GM21526 (cell line): Measurements from ENCODE around the gene CFAP20DC.

Experiments
- ATAC-seq: cut with Tn5 transposase; IDR thresholded peaks from one replicate; pipeline ENCODE4 v1.9.1; 2021; ENCODE audit warnings: moderate library complexity; ENCODE audit not compliant: unreplicated experiment, low FRiP score

Gene CFAP20DC

GRCh38 chr3:59027607-59028006, 22.2 kb downstream of the CFAP20DC start:
- ATAC-seq: no peak

- no peak for ATAC-seq
These were observed 26.2 kb downstream of the CFAP20DC start for GRCh38 chr3:59023612-59024011.

GRCh38 chr3:59017617-59017984, 32.2 kb downstream of the CFAP20DC start:
- ATAC-seq: no peak

GRCh38 chr3:59016930-59017616, 32.8 kb downstream of the CFAP20DC start:
- ATAC-seq: no peak

- ATAC-seq: no peak
These were observed 36.2 kb downstream of the CFAP20DC start for GRCh38 chr3:59013611-59014010.

GRCh38 chr3:59006634-59007517, 42.9 kb downstream of the CFAP20DC start:
- ATAC-seq: no peak

GRCh38 chr3:59001675-59002074, 48.1 kb downstream of the CFAP20DC start:
- ATAC-seq: no peak

- no peak for ATAC-seq
These were observed 50.1 kb downstream of the CFAP20DC start for GRCh38 chr3:58999774-59000160.

GRCh38 chr3:58999134-58999773, 50.6 kb downstream of the CFAP20DC start:
- ATAC-seq: no peak

GRCh38 chr3:58998476-58999117, 51.2 kb downstream of the CFAP20DC start:
- ATAC-seq: no peak

- ATAC-seq: no peak
These were observed 53.1 kb downstream of the CFAP20DC start for GRCh38 chr3:58996730-58997129.

GRCh38 chr3:58994746-58995330, 55.0 kb downstream of the CFAP20DC start:
- ATAC-seq: no peak

GRCh38 chr3:58993547-58993946, 56.3 kb downstream of the CFAP20DC start:
- ATAC-seq: no peak

- ATAC-seq: no peak
These were observed 58.2 kb downstream of the CFAP20DC start for GRCh38 chr3:58991623-58992022.

- no peak for ATAC-seq
These were observed 58.8 kb downstream of the CFAP20DC start for GRCh38 chr3:58991026-58991425.

- ATAC-seq: no peak
These were observed 59.9 kb downstream of the CFAP20DC start for GRCh38 chr3:58989955-58990354.

GRCh38 chr3:58989163-58989562, 60.7 kb downstream of the CFAP20DC start:
- ATAC-seq: no peak

GRCh38 chr3:58988041-58988440, 61.8 kb downstream of the CFAP20DC start:
- no peak for ATAC-seq

- no peak for ATAC-seq
These were observed 63.2 kb downstream of the CFAP20DC start for GRCh38 chr3:58986654-58987053.

GRCh38 chr3:58979840-58980239, 70.0 kb downstream of the CFAP20DC start:
- no peak for ATAC-seq

- no peak for ATAC-seq
These were observed 76.0 kb downstream of the CFAP20DC start for GRCh38 chr3:58973796-58974195.
